CD4-positive, alpha-beta T cell treated with Interleukin-4 for 1 hour (primary cell): ENCODE data around the gene ATF6.

ENCODE experiments used
- DNase-seq, 2 donors: peaks; one replicate each; pipeline ENCODE4 v3.0.0-alpha.2; 2020 to 2022

Gene ATF6

GRCh38 chr1:161944381-161944780 lies 178.3 kb downstream of the ATF6 start:
- DNase-seq, result no peak

GRCh38 chr1:161945306-161946060 lies 179.4 kb downstream of the ATF6 start:
- no peak for DNase-seq

DNA sequence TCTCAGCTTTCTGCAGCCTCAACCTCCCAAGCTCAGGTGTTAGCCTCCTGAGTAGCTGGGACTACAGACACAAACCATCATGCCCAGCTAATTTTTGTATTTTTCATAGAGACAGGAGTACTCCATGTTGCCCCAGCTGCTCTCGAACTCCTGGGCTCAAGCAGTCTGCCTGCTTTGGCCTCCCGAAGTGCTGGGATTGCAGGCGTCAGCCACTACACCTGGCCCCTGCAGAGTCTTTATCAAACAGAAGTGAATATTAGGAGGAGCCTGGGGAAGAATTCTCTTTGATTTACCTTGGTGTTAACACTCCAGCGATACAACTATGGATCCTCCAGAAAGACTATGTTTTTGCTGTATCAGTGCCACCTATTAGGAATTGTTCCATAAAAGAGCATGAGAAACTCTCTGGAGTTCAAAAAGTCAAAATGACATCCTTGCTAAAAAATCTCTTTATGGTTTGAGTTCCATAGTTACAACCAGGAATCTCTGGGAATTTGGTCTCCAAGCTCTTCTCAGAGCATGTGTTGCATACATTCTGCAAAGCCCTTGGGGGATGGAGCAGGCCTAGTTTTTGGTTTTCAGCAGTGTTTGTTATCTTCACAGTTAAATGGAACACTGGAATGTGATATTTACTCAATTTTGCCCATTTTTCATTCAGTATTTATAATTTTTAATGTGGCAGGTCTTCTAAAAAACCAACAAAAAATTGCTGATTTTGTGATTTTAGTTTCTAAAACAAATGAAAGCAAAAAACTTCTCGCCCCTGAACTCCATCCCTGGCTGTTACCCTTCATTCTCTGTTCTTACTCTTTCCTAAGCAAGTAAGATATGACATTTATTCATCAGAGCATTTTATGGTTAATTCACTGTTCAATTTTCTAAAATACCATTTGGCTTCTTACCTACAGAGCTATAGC lies 180.2 kb downstream of the ATF6 start:
- no peak for DNase-seq

DNA sequence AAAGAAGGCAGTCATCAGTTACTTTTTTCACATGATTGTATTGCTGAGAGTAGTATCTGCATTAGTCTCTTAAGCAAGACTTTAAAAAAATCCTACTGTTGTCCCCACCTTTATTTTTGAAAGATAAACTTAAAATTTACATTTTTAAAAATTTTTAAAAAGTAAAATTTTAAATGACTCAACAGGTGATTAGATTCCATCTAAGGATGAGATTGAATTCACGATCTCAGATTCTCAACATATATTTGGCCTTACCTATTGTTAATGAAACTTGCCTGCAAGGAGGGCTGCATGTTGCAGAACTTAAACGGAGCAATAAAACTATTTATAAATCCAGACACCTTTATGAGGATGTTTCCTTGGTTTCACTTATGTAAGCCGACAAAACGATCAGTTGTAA lies 182.3 kb downstream of the ATF6 start:
- no peak for DNase-seq

GRCh38 chr1:161949548-161949947 lies 183.4 kb downstream of the ATF6 start:
- DNase-seq, result no peak

DNA sequence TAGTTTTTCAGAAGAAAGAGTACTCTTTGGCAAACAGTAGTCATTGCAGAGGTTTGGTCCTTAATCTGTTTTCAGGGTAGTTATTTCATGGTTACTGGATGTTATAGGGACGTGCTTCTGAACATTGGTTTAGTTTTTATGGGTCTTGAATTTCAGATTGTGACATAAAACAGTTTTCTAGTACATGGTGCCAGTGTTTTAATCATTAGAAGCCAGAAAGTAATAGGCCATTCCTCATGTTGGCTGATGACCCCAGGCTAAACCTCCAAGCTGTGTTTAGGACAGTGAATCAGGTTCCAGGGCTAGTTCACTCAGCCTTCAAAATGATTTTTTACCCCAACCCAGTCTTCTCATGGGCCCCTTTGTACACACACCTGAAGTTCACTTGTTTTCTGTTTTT lies 184.3 kb downstream of the ATF6 start:
- DNase-seq, result no peak

- no peak for DNase-seq
These were observed 185.5 kb downstream of the ATF6 start for GRCh38 chr1:161951646-161952045.

- DNase-seq, result no peak
These were observed 186.6 kb downstream of the ATF6 start for GRCh38 chr1:161952607-161953172.

DNA sequence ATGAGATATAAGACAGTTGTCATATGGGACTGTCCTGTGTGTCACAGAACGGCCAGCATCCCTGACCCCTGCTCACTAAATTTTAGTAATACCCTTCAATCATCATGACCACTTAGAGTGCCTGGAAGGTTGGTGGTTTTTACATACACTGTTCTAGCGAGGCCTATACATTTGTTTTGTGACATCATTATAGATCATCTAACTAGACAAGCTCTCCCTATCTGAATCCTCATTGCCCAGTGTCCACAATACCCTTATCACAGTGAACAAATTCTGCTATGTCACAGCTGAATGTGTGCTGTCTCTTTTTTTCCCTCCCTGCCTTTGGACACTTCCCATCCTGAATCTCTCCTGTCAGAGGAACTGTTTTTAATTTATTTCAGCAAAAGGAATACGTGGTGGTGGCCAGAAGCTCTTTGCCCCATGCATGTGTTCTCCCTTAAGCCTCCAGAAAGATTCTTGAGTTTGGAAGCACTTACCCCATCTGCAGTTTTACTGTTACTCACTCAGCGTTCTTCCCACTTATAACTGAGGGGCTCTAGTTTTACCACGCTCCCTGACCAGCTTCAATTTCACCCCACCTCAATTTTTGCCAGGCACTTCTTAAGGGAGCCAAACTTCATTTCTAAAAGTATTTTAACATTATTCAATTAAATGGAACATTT lies 187.3 kb downstream of the ATF6 start:
- DNase-seq, result no peak

DNA sequence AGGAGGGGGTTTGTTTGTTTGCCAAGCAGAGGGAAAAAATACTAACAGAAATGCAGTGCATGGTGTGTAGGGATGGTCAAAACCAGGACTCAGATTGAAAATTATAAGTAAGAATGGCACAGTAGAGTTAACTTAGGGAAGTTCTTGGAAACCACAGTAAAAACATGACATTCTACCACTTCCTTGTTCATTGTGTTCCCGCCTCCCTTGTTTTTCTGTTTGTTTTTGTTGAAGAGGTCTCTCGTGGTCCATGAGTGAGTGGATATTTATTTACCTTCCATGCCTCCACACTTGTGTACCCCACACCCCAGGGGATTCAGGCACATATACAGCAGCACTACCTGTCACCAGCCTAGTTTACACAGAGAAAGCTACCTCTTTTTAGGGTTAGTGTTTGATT lies 187.9 kb downstream of the ATF6 start:
- no peak for DNase-seq

DNA sequence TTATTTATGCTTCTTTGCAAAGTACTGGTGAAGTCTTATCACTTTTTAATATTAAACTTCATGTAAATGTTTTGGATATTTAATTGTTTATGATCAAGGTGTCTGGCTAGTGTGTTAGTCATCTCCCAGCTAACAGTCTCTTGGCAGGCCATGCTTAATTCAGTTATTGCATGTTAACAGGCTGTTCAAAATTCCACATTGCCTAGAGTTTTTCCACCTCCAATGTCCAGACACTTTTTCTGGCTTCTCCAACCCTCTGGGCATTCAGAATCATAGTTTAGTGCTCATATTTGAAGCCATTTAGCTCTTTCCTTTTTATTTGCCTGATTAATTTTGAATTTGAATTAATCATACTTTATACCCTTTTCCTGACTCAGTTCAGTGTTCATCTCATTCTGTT lies 188.3 kb downstream of the ATF6 start:
- DNase-seq, result no peak

DNA sequence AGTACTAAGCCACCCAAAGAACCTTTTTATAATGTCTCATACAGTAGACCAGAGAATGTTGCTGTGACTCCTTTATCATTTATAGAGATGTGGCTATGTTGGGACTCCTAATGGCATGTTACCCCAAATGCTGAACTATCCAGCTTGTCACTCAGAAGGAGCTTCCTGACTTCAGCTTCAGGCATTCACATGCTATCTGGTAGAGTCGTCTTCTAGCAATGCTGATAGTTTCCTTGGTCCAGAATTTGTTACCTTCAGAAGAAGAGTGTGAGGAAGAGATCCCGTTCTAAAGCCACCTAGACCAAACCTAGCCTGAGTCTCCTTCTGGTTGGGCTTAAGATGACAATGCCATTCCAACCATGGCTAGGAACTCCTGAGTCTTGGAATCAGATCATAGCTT lies 189.5 kb downstream of the ATF6 start:
- DNase-seq, result no peak

- DNase-seq, result no peak
These were observed 190.0 kb downstream of the ATF6 start for GRCh38 chr1:161956097-161956496.

DNA sequence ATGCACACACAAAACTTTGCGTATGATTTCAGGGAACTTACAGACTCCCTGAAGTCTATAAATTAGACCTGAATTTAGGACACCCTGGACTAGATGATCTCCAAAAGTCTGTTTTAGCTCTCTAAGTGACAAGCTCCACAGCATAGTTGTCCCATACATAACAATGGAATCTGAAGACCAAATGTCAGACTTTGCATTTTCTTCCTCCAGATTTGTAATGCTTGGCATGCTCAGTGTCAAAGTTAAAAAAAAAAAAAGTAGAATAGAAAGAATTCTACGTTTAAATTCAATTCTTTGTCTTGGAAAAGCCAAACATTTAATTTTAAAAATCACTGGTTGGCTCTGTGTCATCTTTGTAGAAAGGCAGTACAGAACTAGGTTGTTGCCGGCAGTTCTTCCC lies 190.8 kb downstream of the ATF6 start:
- no peak for DNase-seq

DNA sequence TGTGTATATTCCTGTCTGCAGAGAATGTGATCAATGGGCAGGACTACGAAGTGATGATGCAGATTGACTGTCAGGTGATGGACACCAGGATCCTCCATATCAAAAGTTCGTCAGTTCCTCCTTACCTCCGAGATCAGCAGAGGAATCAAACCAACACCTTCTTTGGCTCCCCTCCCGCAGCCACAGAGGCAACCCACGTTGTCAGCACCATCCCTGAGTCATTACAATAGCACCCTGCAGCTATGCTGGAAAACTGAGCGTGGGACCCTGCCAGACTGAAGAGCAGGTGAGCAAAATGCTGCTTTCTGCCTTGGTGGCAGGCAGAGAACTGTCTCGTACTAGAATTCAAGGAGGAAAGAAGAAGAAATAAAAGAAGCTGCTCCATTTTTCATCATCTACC lies 192.3 kb downstream of the ATF6 start:
- DNase-seq, result no peak

DNA sequence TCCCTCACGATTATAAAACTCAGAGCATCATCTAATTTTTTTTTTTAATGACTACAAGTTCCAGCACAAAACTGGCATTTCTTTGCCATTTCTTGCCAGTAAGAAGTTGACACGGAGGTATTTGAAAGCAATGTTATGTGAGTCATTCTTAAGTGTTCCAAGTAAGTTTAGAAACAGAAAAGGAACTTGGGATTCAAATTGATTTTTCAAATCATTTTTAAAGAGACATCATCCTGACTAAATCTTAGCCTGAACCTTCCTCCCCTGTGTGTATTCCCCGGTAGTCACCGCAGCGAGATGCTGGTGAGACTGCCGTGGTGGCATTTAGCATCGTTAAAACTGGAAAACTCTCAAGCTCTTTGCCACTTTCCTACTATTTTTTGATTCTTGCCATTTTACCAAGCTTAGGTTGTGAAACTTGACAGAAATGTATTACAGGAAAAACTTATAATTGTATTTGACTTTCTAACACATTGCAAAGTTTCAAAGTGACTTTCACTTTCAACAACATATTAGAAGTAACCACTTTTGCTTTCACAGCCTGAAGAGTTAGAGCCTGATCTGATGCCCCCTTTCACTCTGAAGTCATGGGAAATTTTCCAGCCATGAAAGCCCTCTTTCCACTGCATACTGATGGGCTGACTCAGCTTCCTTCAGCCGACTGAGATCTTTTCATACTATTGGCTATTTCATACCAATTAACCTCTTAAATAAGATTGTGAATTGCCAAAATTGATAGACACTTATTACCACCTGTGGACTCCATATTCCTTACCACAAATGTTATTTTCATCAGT lies 196.2 kb downstream of the ATF6 start:
- DNase-seq, result peak in 1 of 2 donors; percentile 31

GRCh38 chr1:161966067-161966466 lies 199.9 kb downstream of the ATF6 start:
- DNase-seq, result no peak

GRCh38 chr1:161970036-161970435 lies 203.9 kb downstream of the ATF6 start:
- DNase-seq, result no peak

DNA sequence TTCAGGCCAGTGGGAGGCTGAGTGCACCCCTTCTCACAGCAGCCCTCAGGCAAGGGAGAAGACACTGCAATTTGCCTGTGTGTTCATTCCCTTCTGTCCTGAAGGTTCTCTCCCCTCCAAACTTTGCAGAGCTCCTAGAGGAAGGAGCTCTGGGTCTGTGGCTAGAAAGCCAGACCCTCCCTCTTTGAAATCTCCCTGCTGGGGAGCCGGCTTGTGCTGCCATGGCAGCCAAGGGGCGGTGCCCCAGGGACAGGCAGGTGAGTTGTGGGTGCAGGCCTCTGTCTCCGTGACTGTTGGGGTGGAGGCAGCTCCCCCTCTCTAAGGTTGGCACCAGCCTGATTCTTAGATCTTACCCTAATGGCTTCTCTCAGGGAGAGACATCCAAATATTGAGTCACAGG lies 204.5 kb downstream of the ATF6 start:
- DNase-seq, result no peak

DNA sequence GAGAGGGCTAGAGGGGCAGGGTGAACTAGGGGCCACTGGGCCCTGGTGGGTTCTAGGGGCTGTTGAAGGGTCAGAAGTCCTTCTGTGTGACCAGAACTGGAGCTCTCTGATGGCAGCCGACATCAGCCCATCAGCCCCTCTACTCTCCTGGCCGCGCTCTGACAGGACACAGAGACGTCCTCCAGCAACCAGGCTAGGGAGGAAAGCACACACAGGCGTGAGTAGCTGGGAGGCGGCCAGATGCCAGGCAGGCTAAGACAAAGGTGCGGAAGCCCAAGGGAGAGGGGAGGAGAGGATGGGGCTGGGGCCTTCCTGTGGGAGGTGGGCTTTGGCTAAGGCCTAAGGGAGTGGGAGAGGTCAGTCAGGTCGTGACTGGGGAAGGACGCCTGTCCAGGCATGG lies 206.7 kb downstream of the ATF6 start:
- no peak for DNase-seq

DNA sequence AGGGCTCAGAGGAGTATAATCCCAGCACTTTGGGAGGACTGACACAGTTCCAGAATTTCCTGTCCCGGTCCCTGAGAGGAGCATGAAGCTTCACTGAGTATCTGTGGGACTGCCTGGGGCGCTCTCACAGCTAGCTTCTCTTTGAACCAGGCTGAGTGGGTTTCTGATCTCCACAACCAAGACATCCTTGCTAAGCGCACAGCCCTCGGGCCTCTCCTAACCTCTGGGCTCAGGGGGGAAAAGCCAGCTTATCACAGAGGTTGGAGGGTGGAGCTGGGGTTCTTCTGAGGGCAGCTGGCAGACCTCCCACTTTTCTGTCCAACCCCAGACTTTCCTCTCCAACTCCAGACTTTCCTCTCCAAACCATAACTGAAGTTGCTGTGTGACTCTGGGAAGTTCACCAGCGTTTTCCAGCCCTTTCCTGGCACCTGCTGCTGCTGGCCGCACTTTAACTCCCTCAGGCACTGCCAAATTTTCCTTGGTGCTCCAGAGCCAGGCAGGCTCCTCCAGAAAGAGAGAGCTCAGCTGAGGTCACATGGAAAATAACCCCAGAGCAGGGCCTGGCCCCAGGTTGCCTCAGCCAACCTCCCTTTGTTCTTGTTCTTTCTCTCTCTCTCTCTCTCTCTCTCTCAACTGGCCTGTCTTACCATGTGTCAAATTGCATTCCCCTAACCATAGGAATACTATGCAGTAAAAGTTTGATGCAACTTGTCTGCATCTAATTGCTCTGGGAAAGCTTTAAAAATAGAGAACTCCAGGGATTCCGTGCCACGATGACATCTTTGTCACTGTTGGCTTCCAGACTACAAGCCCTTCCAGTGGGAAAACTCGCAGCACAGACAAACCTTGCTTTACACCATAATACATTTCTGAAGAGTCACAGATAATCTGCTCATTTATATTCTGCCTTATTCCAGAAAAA lies 208.1 kb downstream of the ATF6 start:
- no peak for DNase-seq
